HG03571 (cell line): ENCODE measurements around the gene IQCF6.
"Not testable (repeated sequence)": the region's sequence is repeated elsewhere in the genome, so short reads cannot be mapped to it uniquely, and the experiment has no call there.

Experiments used
- ATAC-seq: cut with Tn5 transposase; IDR thresholded peaks from one replicate; pipeline ENCODE4 v1.9.1; 2021; ENCODE audit not compliant: unreplicated experiment

IQCF6 gene

GRCh38 chr3:51779137-51779536 is at the start of gene IQCF6:
IQCF6 (minus strand) TSS chr3:51779237; CDS start chr3:51779224, 13 bp downstream.
- ATAC-seq: no peak

- ATAC-seq: no peak
These were observed 49.3 kb upstream of the IQCF6 start for GRCh38 chr3:51828297-51828696.

- ATAC-seq: no peak
These were observed 40.8 kb upstream of the IQCF6 start for GRCh38 chr3:51819709-51820406.

GRCh38 chr3:51819151-51819550 is 40.1 kb upstream of the IQCF6 start:
- ATAC-seq: no peak

- no peak for ATAC-seq
These were observed 38.3 kb upstream of the IQCF6 start for GRCh38 chr3:51817375-51817774.

GRCh38 chr3:51816723-51817122 is 37.7 kb upstream of the IQCF6 start:
- ATAC-seq: no peak

GRCh38 chr3:51815614-51816013 is 36.6 kb upstream of the IQCF6 start:
- no peak for ATAC-seq

GRCh38 chr3:51814034-51814433 is 35.0 kb upstream of the IQCF6 start:
- no peak for ATAC-seq

GRCh38 chr3:51813539-51813938 is 34.5 kb upstream of the IQCF6 start:
- no peak for ATAC-seq

- ATAC-seq: no peak
These were observed 29.9 kb upstream of the IQCF6 start for GRCh38 chr3:51808934-51809333.

- no peak for ATAC-seq
These were observed 23.2 kb upstream of the IQCF6 start for GRCh38 chr3:51802106-51802703.

- ATAC-seq: no peak
These were observed 21.7 kb upstream of the IQCF6 start for GRCh38 chr3:51800750-51801125.

GRCh38 chr3:51799879-51800749 is 21.1 kb upstream of the IQCF6 start:
- ATAC-seq: no peak

- ATAC-seq: no peak
These were observed 19.4 kb upstream of the IQCF6 start for GRCh38 chr3:51798411-51798963.

GRCh38 chr3:51796854-51797253 is 17.8 kb upstream of the IQCF6 start:
- ATAC-seq: no peak

GRCh38 chr3:51794206-51794605 is 15.2 kb upstream of the IQCF6 start:
- no peak for ATAC-seq

GRCh38 chr3:51792206-51792605 is 13.2 kb upstream of the IQCF6 start:
- no peak for ATAC-seq

- no peak for ATAC-seq
These were observed 10.4 kb upstream of the IQCF6 start for GRCh38 chr3:51789437-51789836.

GRCh38 chr3:51787576-51787975 is 8.5 kb upstream of the IQCF6 start:
- not testable (repeated sequence) for ATAC-seq

GRCh38 chr3:51786267-51786666 is 7.2 kb upstream of the IQCF6 start:
- ATAC-seq: no peak

- no peak for ATAC-seq
These were observed 483 bp downstream of the IQCF6 start for GRCh38 chr3:51778554-51778953.

- ATAC-seq: no peak
These were observed 1.1 kb downstream of the IQCF6 start for GRCh38 chr3:51777985-51778384.
